Activated T-cell treated with anti-CD3 and anti-CD28 coated beads, Interleukin-2, amount 50 U/mL, for 4 hours (primary cell): ENCODE data around the gene GRAMD4. TPM values are rescaled to one million over a fixed set of nuclear protein-coding genes. Genes with fewer than 3 reads are reported as not detected.
A peak's percentile ranks its signal among the peaks of the same experiment; 100 is the strongest.

Experiments used
- ATAC-seq, 2 donors: fragments of 200-7000 bp; cut with Tn5 transposase; one replicate each; pipeline ENCODE4 v1.10.0; 2021
- DNase-seq: peaks from one replicate; pipeline ENCODE4 v3.0.0-alpha.2; 2020
- H3K27me3 Mint-ChIP-seq: one replicate; pipeline ENCODE4 v1.8.0; 2021; ENCODE audit warnings: low read depth, mixed read lengths
- H3K36me3 Mint-ChIP-seq: one replicate; pipeline ENCODE4 v1.8.0; 2022; ENCODE audit warnings: mixed read lengths; ENCODE audit not compliant: insufficient read depth
- H3K4me1 Mint-ChIP-seq: one replicate; pipeline ENCODE4 v1.8.0; 2021; ENCODE audit warnings: low read depth, mixed read lengths
- H3K4me3 Mint-ChIP-seq: one replicate; pipeline ENCODE4 v1.8.0; 2021; ENCODE audit warnings: mild to moderate bottlenecking, moderate library complexity, mixed read lengths
- H3K9me3 Mint-ChIP-seq: one replicate; pipeline ENCODE4 v1.8.0; 2021; ENCODE audit warnings: mixed read lengths
- total RNA-seq, 3 donors: library from RNA; stranded (reverse); gene quantifications; one replicate each; pipeline ENCODE4 v1.2.1, GENCODE V29; 2021

The GRAMD4 gene
- total RNA-seq, result 10 to 100 TPM; 30.9 to 35.4 (median 33.0) TPM

DNA sequence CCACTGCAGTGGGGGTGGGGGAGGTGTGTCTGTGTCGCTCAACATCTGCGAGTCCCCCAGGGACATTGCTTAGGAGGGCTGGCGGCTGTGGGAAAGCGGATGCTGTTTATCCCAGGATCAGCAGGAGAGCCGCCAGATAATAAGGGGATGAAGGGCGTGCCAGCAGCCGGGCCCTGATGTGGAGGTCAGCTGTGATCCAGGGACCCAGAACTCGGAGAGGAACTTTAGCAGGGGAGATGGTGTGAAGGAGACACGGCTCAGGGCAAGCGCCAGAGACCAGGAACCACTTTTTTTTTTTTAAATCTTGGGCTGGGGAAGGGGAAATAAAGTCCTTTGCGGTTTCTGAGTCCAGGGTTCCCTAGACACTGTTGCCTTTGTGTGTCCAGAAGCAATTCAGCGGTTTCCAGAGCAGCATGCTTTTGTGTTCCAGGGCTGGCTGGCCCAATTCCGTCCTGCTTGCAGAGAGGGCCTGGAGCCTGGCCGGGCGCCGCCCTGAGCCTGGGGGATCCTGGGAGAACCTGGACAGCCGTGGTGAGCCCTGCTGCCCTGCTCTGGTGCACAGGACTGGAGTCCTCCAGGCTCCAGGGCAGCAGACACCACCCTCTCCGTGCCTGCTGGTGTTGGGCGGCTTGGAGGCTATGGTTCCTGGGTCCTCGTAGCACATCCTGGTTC is at the start of gene GRAMD4:
TSS of gene GRAMD4 (plus strand) at position 557 of the 672 bp plus-strand sequence. CDS start 6,414 bp downstream, outside the sequence.
- DNase-seq, result no peak
- Mint-ChIP-seq H3K9me3 (no peaks in the 10 kb centered on the region), H3K4me3 (no peak within 1 kb of the TSS), H3K27me3 (no peaks in the 10 kb centered on the region), H3K4me1 (peaks cover 2% of the 10 kb centered on the region), H3K36me3 (no peaks in the 10 kb centered on the region)
- no peak for ATAC-seq

DNA sequence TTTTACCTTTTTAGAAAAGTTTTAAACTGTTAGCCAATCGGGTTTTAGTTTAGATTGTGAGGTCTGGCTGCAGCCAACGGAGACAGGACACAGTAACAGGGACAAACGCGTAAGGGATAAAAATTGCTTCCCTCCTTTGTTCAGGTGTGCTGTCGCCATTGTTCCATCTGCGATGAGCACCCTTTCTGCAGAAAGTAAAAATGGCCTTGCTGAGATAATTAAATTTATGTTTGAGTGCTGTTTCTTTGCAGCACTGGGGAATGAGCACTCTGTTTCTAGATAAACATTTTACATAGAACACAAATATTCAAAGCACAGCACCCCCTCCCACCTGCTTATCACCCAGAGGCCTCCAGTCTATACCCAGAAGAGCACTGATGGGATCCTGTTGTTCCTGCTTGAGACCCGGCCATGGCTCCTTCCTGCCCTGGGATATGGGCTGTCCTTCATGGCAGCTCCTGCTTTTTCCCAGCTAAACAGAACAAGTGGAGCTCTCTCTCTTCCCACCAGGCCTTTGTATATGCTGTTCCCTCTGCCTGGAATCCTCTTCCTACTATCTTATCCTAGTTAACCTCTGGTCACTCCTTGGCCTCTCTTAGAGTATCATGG is 48.4 kb upstream of the GRAMD4 start:
- Mint-ChIP-seq H3K4me1 (peaks cover 14% of the 10 kb centered on the region), H3K4me3 (no peak overlapping the region), H3K9me3 (peaks cover 12% of the 10 kb centered on the region), H3K36me3 (no peaks in the 10 kb centered on the region), H3K27me3 (no peaks in the 10 kb centered on the region)
- ATAC-seq, result no peak
- DNase-seq, result no peak

DNA sequence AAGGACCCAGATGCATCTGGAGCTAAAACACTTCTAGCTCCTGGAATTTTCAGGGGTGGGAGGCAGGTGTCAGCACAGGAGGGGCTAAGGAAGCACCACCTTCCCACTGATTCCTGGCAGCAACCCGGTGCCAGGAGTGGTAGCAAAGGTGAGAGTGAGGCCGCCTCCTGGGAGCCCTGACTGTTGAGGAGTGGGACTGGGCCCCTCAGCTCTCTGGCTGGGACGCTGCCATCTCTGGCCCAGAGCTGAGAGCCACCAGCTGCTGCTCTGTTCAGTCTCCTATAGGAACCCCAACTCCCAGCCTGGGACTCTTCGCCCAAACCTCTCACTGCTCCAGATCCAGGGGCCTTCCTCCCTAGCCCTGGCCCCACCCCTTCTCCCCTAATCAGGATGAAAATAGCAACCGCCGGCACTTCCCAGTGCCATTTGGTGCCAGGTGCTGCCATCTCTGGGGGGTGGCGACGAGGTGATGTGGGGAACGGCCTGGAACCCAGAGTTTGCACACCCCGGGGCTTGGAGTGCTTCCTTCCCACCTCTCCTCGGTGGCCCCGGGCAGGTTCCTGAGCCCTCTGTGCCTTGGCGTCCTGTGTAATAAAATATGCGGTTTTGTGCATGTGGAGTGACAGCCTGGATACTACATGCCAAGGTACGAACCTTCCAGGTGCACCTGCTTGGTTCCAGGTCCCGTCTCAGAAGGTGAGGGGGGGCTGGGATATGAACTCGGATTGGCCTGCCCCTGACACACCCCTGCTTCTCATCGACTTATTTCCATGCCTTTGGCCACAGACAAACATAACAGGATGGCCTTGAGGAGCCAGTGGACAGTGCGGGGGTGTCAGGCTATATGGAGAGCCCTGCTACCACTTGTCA is 47.0 kb upstream of the GRAMD4 start:
- Mint-ChIP-seq H3K4me1 (peaks cover 17% of the 10 kb centered on the region), H3K36me3 (no peaks in the 10 kb centered on the region), H3K9me3 (peaks cover 12% of the 10 kb centered on the region), H3K27me3 (no peaks in the 10 kb centered on the region), H3K4me3 (no peak overlapping the region)
- ATAC-seq (no peak), DNase-seq (no peak)

GRCh38 chr22:46573781-46574437 is 46.3 kb upstream of the GRAMD4 start:
- DNase-seq (no peak), ATAC-seq (no peak)
- no peaks in the 10 kb centered on the region for H3K36me3 Mint-ChIP-seq
- no peaks in the 10 kb centered on the region for H3K27me3 Mint-ChIP-seq
- no peak overlapping the region for H3K4me3 Mint-ChIP-seq
- H3K4me1 Mint-ChIP-seq, result peaks cover 25% of the 10 kb centered on the region
- H3K9me3 Mint-ChIP-seq, result peaks cover 12% of the 10 kb centered on the region

- ATAC-seq (no peak), DNase-seq (no peak)
- H3K9me3 Mint-ChIP-seq, result peaks cover 12% of the 10 kb centered on the region
- no peaks in the 10 kb centered on the region for H3K36me3 Mint-ChIP-seq
- no peak overlapping the region for H3K4me3 Mint-ChIP-seq
- H3K27me3 Mint-ChIP-seq, result no peaks in the 10 kb centered on the region
- H3K4me1 Mint-ChIP-seq, result peaks cover 29% of the 10 kb centered on the region
Measured at GRCh38 chr22:46574438-46574992, 45.7 kb upstream of the GRAMD4 start.

- H3K27me3 Mint-ChIP-seq, result no peaks in the 10 kb centered on the region
- no peak for ATAC-seq
- no peaks in the 10 kb centered on the region for H3K36me3 Mint-ChIP-seq
- no peak for DNase-seq
- H3K9me3 Mint-ChIP-seq, result peaks cover 12% of the 10 kb centered on the region
- H3K4me3 Mint-ChIP-seq, result peak overlapping the region; percentile 80
- peaks cover 29% of the 10 kb centered on the region for H3K4me1 Mint-ChIP-seq
Measured at GRCh38 chr22:46574993-46575910, 44.9 kb upstream of the GRAMD4 start.

DNA sequence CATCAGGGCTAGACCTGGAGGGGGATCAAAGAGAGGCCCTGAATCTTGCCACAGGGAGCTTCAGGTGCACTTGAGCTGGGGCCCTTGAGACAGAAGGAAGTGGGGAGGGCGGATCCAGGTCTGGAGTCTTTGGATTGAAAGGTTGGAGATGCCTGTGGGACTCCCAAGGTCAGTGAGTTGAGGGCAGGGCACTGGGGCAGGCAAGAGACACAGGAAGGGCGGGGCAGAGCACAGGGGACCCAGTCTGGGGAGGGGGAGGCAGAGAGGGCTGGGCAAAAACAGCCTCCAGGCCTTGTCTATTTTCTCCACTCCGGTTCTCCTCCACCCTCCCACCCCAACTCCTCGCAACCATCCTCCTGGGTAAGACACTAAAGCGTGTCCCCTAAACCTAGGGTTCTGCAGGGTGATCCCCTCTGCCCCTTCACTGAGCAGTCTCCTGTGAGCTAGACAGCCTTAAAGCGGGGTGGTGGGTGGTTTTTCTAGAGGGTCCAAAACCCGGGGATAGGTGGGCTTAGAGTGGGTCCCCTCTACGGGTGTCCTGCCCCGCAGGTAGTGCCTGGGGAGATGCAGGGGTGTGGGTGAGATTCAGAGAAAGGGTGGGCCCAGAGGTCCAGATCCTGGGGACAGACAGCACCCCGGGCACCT is 44.2 kb upstream of the GRAMD4 start:
- no peaks in the 10 kb centered on the region for H3K36me3 Mint-ChIP-seq
- ATAC-seq (peak in 1 of 2 donors; percentile 1), DNase-seq (no peak)
- H3K9me3 Mint-ChIP-seq, result peaks cover 12% of the 10 kb centered on the region
- peaks cover 31% of the 10 kb centered on the region for H3K4me1 Mint-ChIP-seq
- H3K27me3 Mint-ChIP-seq, result no peaks in the 10 kb centered on the region
- H3K4me3 Mint-ChIP-seq, result peak overlapping the region; percentile 80

DNA sequence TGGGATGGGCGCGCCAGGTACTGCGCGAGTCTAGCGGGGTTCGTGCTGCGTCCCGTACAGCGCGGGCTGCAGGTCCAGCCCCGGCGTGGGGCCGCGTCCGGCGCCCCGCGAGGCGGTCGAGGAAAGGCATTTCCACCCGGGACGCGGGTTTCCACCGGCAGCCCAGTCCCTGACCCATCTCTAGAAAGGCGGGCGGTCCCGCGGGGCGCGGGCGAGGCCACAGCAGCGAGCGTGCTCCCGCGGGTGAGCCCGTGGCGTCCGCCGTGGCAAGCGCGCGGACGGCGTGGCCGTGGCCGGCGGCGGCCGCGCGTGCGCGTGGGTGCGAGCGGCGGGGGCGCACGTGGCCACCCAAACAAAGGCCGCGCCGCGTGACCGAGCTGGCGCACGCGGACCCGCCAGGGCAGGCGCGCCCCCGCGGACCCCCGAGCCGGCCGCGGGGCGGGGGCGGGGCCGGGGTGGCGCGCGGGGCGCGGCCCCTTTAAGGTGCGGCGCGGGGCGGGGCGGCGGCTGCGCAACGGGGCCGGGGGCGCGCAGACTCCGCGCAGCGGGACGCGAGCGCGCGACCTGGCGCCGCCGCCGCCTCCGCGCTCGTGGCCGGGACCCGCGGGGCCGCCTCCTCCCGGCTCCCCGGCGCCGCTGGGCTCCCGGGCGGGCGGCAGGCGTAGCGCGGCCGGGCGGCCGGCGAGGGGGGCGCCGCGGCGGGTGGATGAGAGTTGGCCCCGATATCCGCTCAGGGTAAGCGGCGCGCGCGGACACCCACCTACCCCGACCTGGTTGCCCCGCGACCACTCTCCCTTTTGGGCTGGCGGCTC is 43.4 kb upstream of the GRAMD4 start:
- peak; percentile 77 to 79 for ATAC-seq
- peaks cover 35% of the 10 kb centered on the region for H3K4me1 Mint-ChIP-seq

GRCh38 chr22:46577368-46578249 is 42.6 kb upstream of the GRAMD4 start:
- H3K36me3 Mint-ChIP-seq, result no peaks in the 10 kb centered on the region
- H3K27me3 Mint-ChIP-seq, result no peaks in the 10 kb centered on the region
- no peak for DNase-seq
- H3K4me3 Mint-ChIP-seq, result peak overlapping the region; percentile 93
- ATAC-seq, result peak; percentile 38 to 41
- peaks cover 36% of the 10 kb centered on the region for H3K4me1 Mint-ChIP-seq
- no peaks in the 10 kb centered on the region for H3K9me3 Mint-ChIP-seq

More for the DNA sequence above, 43.4 kb upstream of the GRAMD4 start:
- peak; percentile 62 for DNase-seq
- H3K9me3 Mint-ChIP-seq, result peaks cover 6% of the 10 kb centered on the region
- peak overlapping the region; percentile 80 for H3K4me3 Mint-ChIP-seq
- H3K27me3 Mint-ChIP-seq, result no peaks in the 10 kb centered on the region
- H3K36me3 Mint-ChIP-seq, result no peaks in the 10 kb centered on the region

- Mint-ChIP-seq H3K36me3 (no peaks in the 10 kb centered on the region), H3K27me3 (no peaks in the 10 kb centered on the region), H3K9me3 (no peaks in the 10 kb centered on the region), H3K4me3 (peak overlapping the region; percentile 93), H3K4me1 (peaks cover 36% of the 10 kb centered on the region)
- DNase-seq, result no peak
- ATAC-seq, result no peak
Measured at GRCh38 chr22:46578251-46578823, 41.8 kb upstream of the GRAMD4 start.

DNA sequence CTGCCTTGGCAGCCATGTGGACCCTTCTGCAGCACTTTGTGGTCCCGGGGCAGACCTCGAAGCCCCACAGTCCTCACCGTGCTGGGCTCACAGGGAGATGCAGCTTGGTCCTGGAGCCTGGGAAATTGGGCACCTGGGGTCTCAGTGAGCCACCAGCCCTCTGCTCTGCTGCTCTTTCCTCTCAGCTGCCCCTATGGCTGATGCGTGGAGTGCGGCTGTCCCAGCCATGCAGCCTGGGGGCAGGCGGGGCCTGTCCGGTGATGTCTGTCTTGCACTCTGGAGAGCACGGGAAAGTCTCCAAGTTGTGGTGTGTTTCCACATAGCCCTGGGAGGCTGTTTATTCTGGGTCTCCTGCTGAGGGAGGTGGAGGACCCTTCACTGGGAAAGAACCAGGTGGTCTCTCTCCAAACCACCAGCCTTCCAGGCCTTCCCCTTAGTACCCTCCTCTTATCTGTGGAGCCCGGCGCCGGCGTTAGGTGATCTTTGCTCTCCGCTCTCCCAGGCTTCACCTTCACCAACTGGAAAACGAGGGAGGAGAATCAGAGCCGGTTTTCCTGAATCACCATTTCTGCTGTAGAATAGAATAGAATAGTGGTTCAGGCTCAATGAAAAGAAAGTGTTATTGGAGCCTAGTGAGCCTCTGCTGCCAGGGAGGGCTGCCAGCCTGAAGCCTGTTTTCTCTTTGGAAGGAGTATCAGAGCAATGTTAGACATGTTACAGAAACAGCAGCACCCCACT is 41.2 kb upstream of the GRAMD4 start:
- peaks cover 36% of the 10 kb centered on the region for H3K4me1 Mint-ChIP-seq
- DNase-seq (no peak), ATAC-seq (no peak)
- H3K4me3 Mint-ChIP-seq, result peak overlapping the region; percentile 93
- no peaks in the 10 kb centered on the region for H3K36me3 Mint-ChIP-seq
- no peaks in the 10 kb centered on the region for H3K9me3 Mint-ChIP-seq
- no peaks in the 10 kb centered on the region for H3K27me3 Mint-ChIP-seq
